Urinary bladder (tissue), 4 donors: ENCODE results near the gene NAT10. TPM values are rescaled to one million over a fixed set of nuclear protein-coding genes. Genes with fewer than 3 reads are reported as not detected.

Source experiments
- DNase-seq: peaks from one replicate; pipeline ENCODE4 v3.0.0-alpha.2; 2015; ENCODE audit errors: extremely low spot score
- H3K27ac ChIP-seq: one replicate; pipeline ENCODE4 v1.5.1; 2013; ENCODE audit warnings: low read depth, mild to moderate bottlenecking, moderate library complexity
- H3K36me3 ChIP-seq: one replicate; pipeline ENCODE4 v1.6.1; 2013; ENCODE audit warnings: mild to moderate bottlenecking, moderate library complexity; ENCODE audit not compliant: insufficient read depth
- H3K4me1 ChIP-seq: one replicate; pipeline ENCODE4 v1.6.1; 2013; ENCODE audit warnings: mild to moderate bottlenecking, moderate library complexity; ENCODE audit not compliant: insufficient read depth
- H3K4me3 ChIP-seq: one replicate; pipeline ENCODE4 v1.5.1; 2013; ENCODE audit warnings: low read depth, low read length
- WGBS: extraction: QIAGEN DNeasy Blood & Tissue Kit; methylation state at CpG from one replicate; pipeline ENCODE4 v1.1.7; 2013; 5-methylcytosine and 5-hydroxymethylcytosine counted together
- polyA plus RNA-seq: library from polyadenylated mRNA; stranded (reverse); fragments of 200-250 nt; gene quantifications from one replicate; pipeline ENCODE4 v1.2.3, GENCODE V29; 2013
- small RNA-seq: library from RNA; depleted of rRNA; stranded (forward); fragments of <200 nt; gene quantifications from one replicate; pipeline ENCODE3, GENCODE V24; 2014
- total RNA-seq: library from RNA; depleted of rRNA; stranded (reverse); fragments of >200 nt; gene quantifications from one replicate; pipeline ENCODE4 v1.2.3, GENCODE V29; 2014
- donor health status: healthy with polysubstance abuse.
- donor health status: healthy.

NAT10 gene
- total and polyA plus RNA-seq, 2 donors: 15.9 to 26.1 TPM

DNA sequence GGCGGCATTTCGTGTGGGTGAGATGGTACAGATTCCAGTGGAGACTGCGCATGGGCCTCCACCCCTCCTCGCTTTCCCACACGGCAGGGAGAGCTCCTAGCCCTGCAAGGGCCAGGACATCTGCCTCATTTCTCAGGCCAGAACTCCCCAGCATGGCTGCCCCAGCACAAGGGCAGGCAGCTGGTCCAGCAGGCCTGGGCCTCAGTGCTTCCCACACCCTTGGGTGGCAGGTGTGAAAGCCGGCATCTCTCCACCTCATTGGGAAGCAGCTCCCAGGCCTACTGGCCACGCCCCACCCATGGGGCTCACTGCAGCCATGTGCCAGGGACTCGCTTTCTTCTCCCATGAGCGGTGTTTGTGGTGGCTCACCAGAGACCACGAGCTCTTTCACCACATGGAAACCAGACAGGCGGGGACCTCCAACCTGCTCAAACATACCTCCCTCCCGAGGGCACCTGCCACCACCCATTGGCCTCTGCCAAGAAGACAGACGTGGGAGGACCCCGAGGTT lies 79.1 kb downstream of the NAT10 start:
- no peaks in the 10 kb centered on the region for H3K4me1 ChIP-seq
- no peak overlapping the region for H3K4me3 ChIP-seq
- H3K36me3 ChIP-seq: no peaks in the 10 kb centered on the region
- WGBS: 93% methylated on average over 14 of the region's 14 CpGs
- DNase-seq: no peak
- no peak overlapping the region for H3K27ac ChIP-seq

DNA sequence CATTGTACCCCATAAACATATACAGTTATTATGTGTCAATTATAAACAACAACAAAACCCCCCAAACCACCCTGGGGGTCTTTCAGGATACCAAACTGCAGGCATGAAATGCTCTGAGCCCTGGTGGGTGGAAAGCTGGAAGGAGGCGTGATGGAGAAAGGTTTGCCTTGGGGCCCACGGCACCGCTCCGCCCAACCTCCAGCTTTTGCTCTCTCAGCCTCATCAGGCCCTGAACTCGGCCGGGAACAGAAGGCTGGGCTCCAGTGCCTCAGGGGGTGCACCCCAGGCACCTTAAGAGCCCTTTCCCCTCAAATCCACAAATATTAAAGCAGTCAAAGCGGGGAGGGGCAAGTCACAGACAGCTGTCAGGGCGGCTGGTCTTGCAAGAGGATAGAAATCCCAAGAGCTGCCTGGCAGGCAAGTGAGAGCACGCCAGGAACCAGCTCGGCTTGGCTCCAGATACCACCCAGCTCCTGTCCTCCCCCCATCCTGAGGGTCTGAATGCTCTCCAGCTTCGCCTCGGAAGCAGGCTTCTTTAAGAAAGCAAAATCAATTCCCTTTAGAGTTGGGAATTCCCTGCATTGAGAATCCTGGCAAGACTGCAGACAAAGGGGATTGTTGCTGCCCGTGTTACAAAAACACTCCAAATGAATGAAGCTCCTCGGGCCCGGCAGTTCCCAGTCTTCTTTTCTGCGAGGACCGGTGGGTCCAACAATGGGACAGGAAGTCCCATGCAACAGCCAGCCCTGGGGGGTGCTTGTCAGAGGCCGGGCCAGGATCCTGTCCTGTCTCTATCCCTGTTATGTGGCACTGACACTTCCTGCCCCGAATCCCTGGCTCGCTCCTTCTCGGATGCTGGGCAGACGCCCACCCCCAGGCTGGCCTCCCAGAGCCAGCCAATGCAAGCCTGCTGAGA lies 80.8 kb downstream of the NAT10 start:
- DNase-seq: no peak
- Histone ChIP-seq H3K27ac (no peak overlapping the region), H3K4me3 (no peak overlapping the region), H3K4me1 (no peaks in the 10 kb centered on the region), H3K36me3 (no peaks in the 10 kb centered on the region)
- 63% methylated on average over 22 of the region's 22 CpGs for WGBS

- no peaks in the 10 kb centered on the region for H3K4me1 ChIP-seq
- WGBS: 86% methylated on average over 5 of the region's 5 CpGs
- H3K27ac ChIP-seq: no peak overlapping the region
- H3K4me3 ChIP-seq: no peak overlapping the region
- H3K36me3 ChIP-seq: no peaks in the 10 kb centered on the region
- no peak for DNase-seq
Measured at GRCh38 chr11:34188181-34188580, 82.8 kb downstream of the NAT10 start.

- H3K27ac ChIP-seq: no peak overlapping the region
- DNase-seq: no peak
- H3K36me3 ChIP-seq: no peaks in the 10 kb centered on the region
- 88% methylated on average over 9 of the region's 9 CpGs for WGBS
- no peak overlapping the region for H3K4me3 ChIP-seq
- H3K4me1 ChIP-seq: no peaks in the 10 kb centered on the region
Measured at GRCh38 chr11:34189191-34189590, 83.8 kb downstream of the NAT10 start.

GRCh38 chr11:34190192-34191139 lies 85.0 kb downstream of the NAT10 start:
- 95% methylated on average over 8 of the region's 8 CpGs for WGBS
- no peaks in the 10 kb centered on the region for H3K4me1 ChIP-seq
- DNase-seq: no peak
- H3K4me3 ChIP-seq: no peak overlapping the region
- H3K36me3 ChIP-seq: no peaks in the 10 kb centered on the region
- no peak overlapping the region for H3K27ac ChIP-seq

DNA sequence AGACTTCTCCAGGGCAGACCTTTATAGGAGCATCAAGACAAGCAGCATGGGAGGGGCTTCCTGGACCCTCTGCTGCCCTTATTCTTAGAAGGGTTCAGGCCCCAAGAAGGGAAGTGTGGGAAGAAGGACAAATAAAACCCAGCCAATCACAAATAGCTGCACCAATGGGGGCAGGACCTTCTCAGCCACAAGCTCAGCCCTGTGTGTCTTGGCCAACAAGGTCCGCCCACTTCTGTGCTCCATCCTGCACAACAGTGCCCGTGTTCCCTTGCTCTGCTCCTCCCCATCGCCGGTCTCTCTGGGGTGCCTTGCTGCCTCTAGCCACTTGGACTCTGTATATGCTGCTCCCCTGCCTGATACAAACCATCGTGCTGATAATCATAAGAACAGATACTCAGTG lies 86.1 kb downstream of the NAT10 start:
- DNase-seq: no peak
- 91% methylated on average over 5 of the region's 5 CpGs for WGBS
- no peak overlapping the region for H3K27ac ChIP-seq
- no peaks in the 10 kb centered on the region for H3K4me1 ChIP-seq
- no peak overlapping the region for H3K4me3 ChIP-seq
- no peaks in the 10 kb centered on the region for H3K36me3 ChIP-seq

- Histone ChIP-seq H3K4me3 (no peak overlapping the region), H3K36me3 (no peaks in the 10 kb centered on the region), H3K4me1 (no peaks in the 10 kb centered on the region), H3K27ac (no peak overlapping the region)
- DNase-seq: no peak
- WGBS: 43% methylated on average over 14 of the region's 14 CpGs
Measured at GRCh38 chr11:34192481-34193401, 87.3 kb downstream of the NAT10 start.

DNA sequence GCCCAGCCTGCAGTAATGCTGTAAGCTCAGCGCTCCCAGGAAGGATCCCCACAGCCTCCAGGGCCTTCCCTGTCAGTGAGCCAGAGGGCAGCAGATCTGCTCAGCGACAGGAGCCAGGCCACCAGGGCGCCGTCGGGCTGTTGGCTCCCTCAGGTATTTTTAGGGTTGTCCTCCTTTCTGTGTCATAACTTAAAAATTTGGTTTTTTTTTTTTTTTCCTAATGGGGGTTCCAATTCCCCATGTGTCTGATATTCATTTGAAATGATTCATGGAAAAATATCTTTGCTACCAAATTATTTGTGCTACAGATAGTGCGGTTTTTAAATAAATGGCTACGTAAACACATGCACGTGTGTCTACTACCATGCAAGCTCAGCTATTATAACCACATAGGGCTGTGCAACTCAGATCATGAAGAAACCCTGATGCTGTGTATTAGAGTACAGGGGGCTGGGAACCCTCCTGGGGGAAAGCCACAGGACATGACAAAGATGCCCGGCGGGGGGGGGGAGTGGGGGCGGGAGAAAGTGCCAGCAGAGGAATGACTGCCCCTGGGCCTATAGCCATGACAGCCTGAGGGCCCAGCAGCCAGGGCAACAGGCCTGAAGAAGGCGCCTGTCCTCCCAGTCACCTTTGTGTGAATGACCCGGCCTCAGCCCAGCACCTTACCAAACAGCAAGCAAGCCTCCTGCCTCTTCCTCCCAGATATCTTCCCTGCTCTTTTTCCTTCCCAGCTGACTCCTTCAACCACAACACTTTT lies 89.3 kb downstream of the NAT10 start:
- DNase-seq: no peak
- H3K36me3 ChIP-seq: no peaks in the 10 kb centered on the region
- no peak overlapping the region for H3K27ac ChIP-seq
- H3K4me3 ChIP-seq: no peak overlapping the region
- WGBS: 91% methylated on average over 13 of the region's 13 CpGs
- H3K4me1 ChIP-seq: no peaks in the 10 kb centered on the region

Small RNA genes within 50 kb of the gene (small RNA-seq; reads per million reads assigned to genes)
- gene RF00019: not detected

Other genes with a start within 250 kb of the NAT10 start
- gene LMO2, start 213.6 kb upstream of the NAT10 start, total RNA-seq: 24.1 TPM
- gene LMO2, start 213.6 kb upstream of the NAT10 start, polyA plus RNA-seq: 17.0 TPM
- 288 TPM for gene CAPRIN1, start 53.9 kb upstream of the NAT10 start, total RNA-seq
- gene CAPRIN1, start 53.9 kb upstream of the NAT10 start, polyA plus RNA-seq: 71.4 TPM